Activated CD4-positive, alpha-beta T cell treated with anti-CD3 and anti-CD28 coated beads, Interleukin-2, Interleukin-4, amounts not matched to agents 100 ng/mL and 50 ng/mL, durations not matched to agents 16 hours and 8 hours (primary cell): ENCODE data around the gene PUM1.

Source experiments
- DNase-seq: peaks from one replicate; pipeline ENCODE4 v3.0.0-alpha.2; 2020; ENCODE audit warnings: low spot score

Gene PUM1

DNA sequence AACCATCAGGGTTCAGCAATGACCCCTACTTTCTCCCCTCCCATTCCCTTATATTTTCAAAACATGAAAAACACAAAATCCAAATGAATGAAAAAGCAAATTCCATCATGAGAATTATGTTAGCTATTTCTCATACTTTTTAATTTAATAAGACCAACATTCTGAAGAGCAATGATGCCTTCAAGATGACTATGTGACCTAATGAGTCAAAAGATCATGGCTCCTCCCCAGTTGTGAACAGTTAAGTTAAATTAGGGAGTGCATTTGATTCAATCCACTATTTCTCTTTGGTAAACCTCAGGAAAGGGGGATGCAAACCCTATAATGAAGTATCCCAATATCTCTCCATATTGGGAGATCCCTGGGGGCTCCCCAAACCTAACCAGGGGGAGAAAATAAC lies 36.5 kb downstream of the PUM1 start:
- DNase-seq: no peak

- no peak for DNase-seq
Measured at GRCh38 chr1:31027693-31028526, 37.6 kb downstream of the PUM1 start.

GRCh38 chr1:31022259-31022658 lies 43.3 kb downstream of the PUM1 start:
- DNase-seq: no peak

- DNase-seq: no peak
Measured at GRCh38 chr1:31020007-31020790, 45.3 kb downstream of the PUM1 start.

DNA sequence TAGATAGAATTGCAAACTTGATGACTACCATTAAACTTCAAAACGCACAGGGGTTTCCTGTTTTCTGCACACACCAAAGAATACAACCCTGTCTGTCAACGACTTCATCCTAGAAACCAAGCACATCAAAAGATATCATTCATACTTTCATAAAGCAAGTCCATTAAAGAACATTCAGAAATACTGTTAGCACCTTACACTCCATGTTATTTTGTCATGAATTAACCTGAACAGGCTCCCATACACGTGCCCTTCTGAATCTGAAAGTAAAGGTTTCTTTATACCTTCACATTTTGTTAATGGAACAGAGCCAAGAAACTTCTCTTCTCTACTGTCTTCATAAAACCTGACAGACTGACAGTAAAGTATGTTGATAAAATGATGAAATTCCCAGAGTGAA lies 46.1 kb downstream of the PUM1 start:
- no peak for DNase-seq

DNA sequence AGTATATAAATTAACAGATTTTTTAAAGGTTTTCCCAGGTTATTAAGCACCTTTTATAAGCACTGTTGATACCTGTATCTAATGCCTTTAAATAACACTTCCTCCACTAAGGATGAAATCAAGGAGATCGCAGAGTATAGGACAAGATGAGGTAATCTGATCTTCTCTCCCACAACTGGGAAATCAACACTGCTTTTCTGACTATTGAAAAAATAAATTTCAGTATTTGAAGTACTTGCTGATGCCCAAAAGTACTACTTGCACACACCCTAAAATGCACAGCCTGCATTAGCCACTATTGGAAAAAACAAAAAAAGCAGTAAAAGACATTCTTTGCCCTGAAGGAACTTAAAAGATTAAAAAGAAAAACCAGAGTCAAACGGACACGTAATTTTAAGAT lies 48.6 kb downstream of the PUM1 start:
- DNase-seq: no peak

DNA sequence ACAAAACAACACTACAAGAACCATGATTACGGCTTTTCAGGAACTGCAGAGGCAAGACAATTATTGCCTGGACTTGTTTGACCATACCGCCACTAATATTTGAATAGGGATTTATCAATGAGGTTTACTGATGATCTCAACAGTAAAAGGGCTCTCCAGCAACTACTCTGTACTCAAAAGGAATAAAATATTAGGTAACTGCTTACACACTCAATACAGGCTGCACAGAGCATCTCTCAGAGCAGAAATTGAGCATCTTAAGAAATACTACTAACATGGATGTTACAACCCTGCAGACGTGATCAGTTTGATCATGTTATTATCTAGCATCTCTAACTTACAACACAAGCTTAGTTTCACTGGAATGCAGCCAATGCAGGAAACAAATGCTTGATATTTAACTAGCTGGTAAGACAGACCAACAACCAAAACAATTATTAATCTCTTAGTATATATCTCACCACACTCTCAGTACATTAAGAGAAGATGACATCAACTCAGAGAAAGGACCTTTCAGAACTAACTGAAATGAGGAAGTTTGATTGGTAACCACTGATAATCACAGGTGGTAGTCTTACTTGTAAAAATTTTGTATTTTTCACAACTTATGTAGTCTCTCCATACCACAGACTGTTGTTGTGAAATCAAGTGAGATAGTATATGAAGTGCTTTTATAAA lies 52.2 kb downstream of the PUM1 start:
- peak; percentile 17 for DNase-seq

GRCh38 chr1:31012210-31012924 lies 53.1 kb downstream of the PUM1 start:
- DNase-seq: no peak

- DNase-seq: no peak
Measured at GRCh38 chr1:31011719-31012118, 53.8 kb downstream of the PUM1 start.

GRCh38 chr1:31010086-31010989 lies 55.2 kb downstream of the PUM1 start:
- DNase-seq: peak; percentile 88

- peak; percentile 27 for DNase-seq
Measured at GRCh38 chr1:31007462-31007991, 58.0 kb downstream of the PUM1 start.

DNA sequence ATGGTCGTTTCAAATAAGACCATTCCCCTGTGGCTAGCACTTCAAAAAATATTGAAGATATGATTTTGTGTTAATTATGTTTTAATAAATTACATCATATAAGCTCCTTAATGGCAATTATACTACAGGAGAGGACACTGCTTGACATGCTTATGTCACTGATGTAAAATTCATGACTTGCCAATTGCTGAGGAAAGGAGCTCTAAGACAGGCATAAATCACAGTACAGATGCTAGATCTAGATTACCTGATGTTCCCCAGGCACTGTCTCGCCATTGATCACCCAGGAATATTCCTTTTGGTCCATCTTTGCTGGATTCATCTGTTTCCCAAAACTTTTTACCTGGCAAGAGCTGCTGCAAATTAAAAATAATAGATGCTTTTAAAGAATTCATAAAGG lies 58.8 kb downstream of the PUM1 start:
- no peak for DNase-seq

DNA sequence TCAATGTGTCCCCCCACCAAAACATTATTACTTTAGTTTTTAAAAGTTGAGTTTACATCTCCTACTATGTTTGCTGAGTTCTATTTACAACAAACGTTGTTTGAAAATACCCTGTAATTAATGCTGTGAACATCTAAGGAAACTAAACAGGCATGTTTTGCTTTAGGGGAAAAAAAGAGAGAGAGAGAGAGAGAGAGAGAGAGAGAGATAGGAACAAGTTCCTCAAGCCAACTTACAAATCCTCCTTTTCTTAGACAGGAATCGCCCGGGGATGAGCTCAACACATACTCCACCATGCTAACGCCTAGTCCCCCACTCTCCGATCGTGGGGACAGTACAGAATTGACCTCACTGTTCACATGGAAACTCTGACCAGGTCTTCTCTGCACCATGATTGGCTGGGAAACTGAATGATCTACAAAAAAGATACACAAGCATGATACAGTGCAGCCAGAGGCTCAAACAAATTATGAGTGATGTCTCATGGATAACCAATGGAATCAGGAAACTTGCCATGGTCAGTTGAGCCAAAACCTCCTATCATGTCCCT lies 59.8 kb downstream of the PUM1 start:
- no peak for DNase-seq

DNA sequence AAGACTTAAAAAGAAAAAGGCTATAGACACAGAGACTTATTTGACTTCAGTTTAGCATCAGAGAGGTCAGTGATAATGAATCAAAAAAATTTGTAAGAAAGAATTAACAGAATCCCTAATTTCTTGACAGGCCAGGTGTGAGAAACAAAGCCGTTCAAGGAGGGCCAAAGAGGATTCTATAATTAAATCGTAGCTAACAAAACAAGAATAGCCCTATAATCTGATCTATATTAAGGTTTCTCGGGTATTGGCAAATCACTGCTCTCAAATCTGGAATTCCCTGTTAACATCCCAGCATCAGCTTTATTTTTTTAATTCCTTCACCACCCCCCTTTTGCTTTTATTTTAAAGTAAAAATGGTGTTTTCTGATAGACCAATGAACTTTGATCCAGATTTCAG lies 60.3 kb downstream of the PUM1 start:
- no peak for DNase-seq

- no peak for DNase-seq
Measured at GRCh38 chr1:31004231-31004621, 61.3 kb downstream of the PUM1 start.

DNA sequence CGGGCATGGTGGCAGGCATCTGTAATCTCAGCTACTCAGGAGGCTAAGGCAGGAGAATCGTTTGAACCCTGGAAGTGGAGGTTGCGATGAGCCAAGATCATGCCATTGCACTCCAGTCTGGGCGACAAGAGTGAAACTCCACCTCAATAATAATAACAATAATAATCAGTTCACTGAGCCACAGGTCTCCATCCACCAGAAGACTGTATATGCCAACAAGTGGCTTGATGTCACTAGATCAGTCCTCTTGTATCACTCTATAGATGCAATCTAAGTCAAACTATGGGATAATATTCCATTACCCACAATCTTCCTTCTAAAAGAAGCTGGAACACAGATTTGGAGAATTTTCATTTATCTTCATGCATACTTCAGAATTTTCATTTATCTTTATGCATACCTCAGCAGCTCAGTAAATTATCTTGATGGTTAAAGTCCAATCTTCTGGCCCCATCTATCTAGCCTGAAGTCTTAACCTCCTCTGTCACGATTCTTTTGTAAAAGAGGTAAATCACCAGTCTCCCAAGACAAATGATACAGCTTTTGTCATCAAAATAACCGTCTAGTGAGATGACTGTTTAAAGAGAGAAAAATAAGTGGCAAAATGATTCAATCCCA lies 61.8 kb downstream of the PUM1 start:
- no peak for DNase-seq

DNA sequence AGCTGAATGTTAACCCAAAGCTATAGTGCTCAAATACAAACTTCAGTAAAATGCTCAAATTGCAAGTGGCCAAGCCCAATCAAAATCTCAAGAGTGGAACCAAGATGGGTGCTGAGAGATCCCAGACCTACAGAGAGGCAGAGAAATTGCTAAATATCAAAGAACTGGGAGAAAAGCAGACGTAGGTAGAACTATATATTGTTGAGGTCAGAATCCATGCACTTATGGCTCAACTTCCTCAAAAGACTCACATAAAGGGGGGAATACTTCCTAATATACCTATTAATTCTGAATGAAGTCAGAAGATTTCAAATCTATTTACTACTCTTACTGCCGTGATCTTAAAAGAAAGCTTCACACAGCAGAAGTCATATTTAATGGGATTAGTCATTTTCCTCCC lies 65.2 kb downstream of the PUM1 start:
- no peak for DNase-seq

DNA sequence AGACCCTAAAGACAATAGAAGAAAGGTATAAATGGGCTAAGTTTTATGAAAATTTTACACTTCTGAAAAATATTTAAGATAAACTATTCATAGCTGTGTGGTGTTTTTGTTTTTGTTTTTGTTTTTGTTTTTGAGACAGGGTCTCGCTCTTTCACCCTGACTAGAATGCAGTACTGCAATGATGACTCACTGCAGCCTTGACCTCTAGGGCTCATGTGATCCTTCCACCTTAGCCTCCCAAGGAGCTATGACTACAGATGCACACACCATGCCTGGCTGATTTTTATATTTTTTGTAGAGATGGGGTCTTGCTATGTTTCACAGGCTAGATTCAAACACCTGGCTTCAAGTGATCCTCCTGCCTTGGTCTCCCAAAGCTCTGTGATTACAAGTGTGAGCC lies 66.6 kb downstream of the PUM1 start:
- no peak for DNase-seq

DNA sequence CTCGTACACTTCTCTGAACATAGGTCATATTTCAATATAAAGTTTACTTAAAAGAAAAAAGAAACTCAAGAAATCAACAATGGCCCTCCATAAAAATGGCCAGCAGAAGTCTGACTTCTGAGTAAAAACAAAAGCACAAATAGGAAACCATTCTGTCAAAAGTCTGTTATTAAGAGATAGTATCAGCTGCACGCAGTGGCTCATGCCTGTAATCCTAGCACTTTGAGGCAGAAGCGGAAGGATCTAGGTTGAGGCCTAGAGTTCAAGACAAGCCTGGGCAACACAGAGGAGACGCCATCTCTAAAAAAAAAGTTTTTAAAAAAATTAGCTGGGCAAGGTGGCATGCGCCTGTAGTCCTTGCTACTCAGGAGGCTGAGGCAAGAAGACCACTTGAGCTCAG lies 67.3 kb downstream of the PUM1 start:
- peak; percentile 31 for DNase-seq

- DNase-seq: no peak
Measured at GRCh38 chr1:30997463-30998057, 68.0 kb downstream of the PUM1 start.
